Cardiac septum (tissue), 1 donor: ENCODE data around the gene IRF2. TPM values are rescaled to one million over a fixed set of nuclear protein-coding genes. Genes with fewer than 3 reads are reported as not detected.
"Not testable (repeated sequence)": the region's sequence is repeated elsewhere in the genome, so short reads cannot be mapped to it uniquely, and the experiment has no call there.

Experiments
- DNase-seq: peaks from one replicate; pipeline ENCODE4 v3.0.0-alpha.2; 2020; ENCODE audit warnings: low spot score
- intact Hi-C: fragments of 100-400 bp; cut with DNase I; formaldehyde crosslinking; loops from one replicate; pipeline ENCODE4 v1.14.0; 2022
- total RNA-seq: library from RNA; stranded (reverse); fragmentation: NEBNext Ultra II Directional; extraction: Animal tissue kit (Norgen Biotek cat#: 25700); gene quantifications from one replicate; pipeline ENCODE4 v1.2.1, GENCODE V29; 2021
- donor health status: DM: no; HTN: no; CAD: no.

The IRF2 gene
- total RNA-seq, 1 donor from 2014 or later, result 22.4 TPM

- no peak for DNase-seq
- intact Hi-C loops, result no loop called here
Measured at GRCh38 chr4:184358521-184359232, 115.7 kb downstream of the IRF2 start.

- DNase-seq, result no peak
- intact Hi-C loops, result no loop called here
Measured at GRCh38 chr4:184357772-184358171, 116.6 kb downstream of the IRF2 start.

GRCh38 chr4:184357165-184357564 is 117.2 kb downstream of the IRF2 start:
- intact Hi-C loops, result no loop called here
- no peak for DNase-seq

GRCh38 chr4:184356366-184356765 is 118.0 kb downstream of the IRF2 start:
- no peak for DNase-seq
- intact Hi-C loops, result no loop called here

GRCh38 chr4:184355857-184356256 is 118.5 kb downstream of the IRF2 start:
- intact Hi-C loops, result no loop called here
- DNase-seq, result no peak

GRCh38 chr4:184355111-184355604 is 119.2 kb downstream of the IRF2 start:
- intact Hi-C loops, result no loop called here
- peak; percentile 73 for DNase-seq

- intact Hi-C loops, result no loop called here
- DNase-seq, result no peak
Measured at GRCh38 chr4:184352891-184353290, 121.5 kb downstream of the IRF2 start.

GRCh38 chr4:184351560-184352451 is 122.5 kb downstream of the IRF2 start:
- DNase-seq, result no peak
- intact Hi-C loops, result no loop called here

GRCh38 chr4:184350964-184351363 is 123.4 kb downstream of the IRF2 start:
- intact Hi-C loops, result no loop called here

GRCh38 chr4:184350213-184350817 is 124.0 kb downstream of the IRF2 start:
- no peak for DNase-seq
- intact Hi-C loops, result no loop called here

More at GRCh38 chr4:184350964-184351363, 123.4 kb downstream of the IRF2 start:
- DNase-seq, result no peak

- intact Hi-C loops, result no loop called here
- DNase-seq, result no peak
Measured at GRCh38 chr4:184349283-184350039, 124.9 kb downstream of the IRF2 start.

- DNase-seq, result no peak
- intact Hi-C loops, result no loop called here
Measured at GRCh38 chr4:184348311-184349233, 125.8 kb downstream of the IRF2 start.

GRCh38 chr4:184347251-184348239 is 126.8 kb downstream of the IRF2 start:
- intact Hi-C loops, result no loop called here
- no peak for DNase-seq

- intact Hi-C loops, result no loop called here
- DNase-seq, result no peak
Measured at GRCh38 chr4:184346682-184347081, 127.7 kb downstream of the IRF2 start.

GRCh38 chr4:184346273-184346672 is 128.1 kb downstream of the IRF2 start:
- DNase-seq, intact Hi-C loops: not testable (repeated sequence)

- no peak for DNase-seq
- intact Hi-C loops, result loop anchor here (2.0 kb wide), 1 partner anchor 39 kb away; no protein-coding TSS in a partner anchor
Measured at GRCh38 chr4:184345573-184345922, 128.8 kb downstream of the IRF2 start.

- DNase-seq, result no peak
- intact Hi-C loops, result loop anchor here (2.0 to 5.0 kb wide), 4 partner anchors 40 to 192 kb away; partner anchors contain the start of gene IRF2
Measured at GRCh38 chr4:184344899-184345572, 129.3 kb downstream of the IRF2 start.
